Activated CD4-positive, alpha-beta memory T cell treated with anti-CD3 and anti-CD28 coated beads for 36 hours (primary cell): ENCODE data around the gene HSPA1L. TPM values are rescaled to one million over a fixed set of nuclear protein-coding genes. Genes with fewer than 3 reads are reported as not detected.
A peak's percentile ranks its signal among the peaks of the same experiment; 100 is the strongest.
"Not testable (repeated sequence)": the region's sequence is repeated elsewhere in the genome, so short reads cannot be mapped to it uniquely, and the experiment has no call there.

Source experiments
- CTCF ChIA-PET: fragments of 350-600 bp; sonication (Branson Sonifier 250); formaldehyde crosslinking; loops from one replicate; lab custom pipeline; 2021; ENCODE audit warnings: antibody characterized with exemption, inconsistent platforms; lab: Charles Lee
- POLR2A ChIA-PET: fragments of 350-600 bp; sonication (Branson Sonifier 250); formaldehyde crosslinking; loops from one replicate; lab custom pipeline; 2021; ENCODE audit warnings: antibody characterized with exemption; lab: Charles Lee
- DNase-seq: peaks from one replicate; pipeline ENCODE4 v3.0.0-alpha.2; 2020
- H3K27ac Mint-ChIP-seq: one replicate; pipeline ENCODE4 v1.8.0; 2021; ENCODE audit warnings: mixed read lengths
- H3K27me3 Mint-ChIP-seq: one replicate; pipeline ENCODE4 v1.8.0; 2021; ENCODE audit warnings: mixed read lengths
- H3K36me3 Mint-ChIP-seq: one replicate; pipeline ENCODE4 v1.8.0; 2021; ENCODE audit warnings: mixed read lengths
- H3K4me1 Mint-ChIP-seq: one replicate; pipeline ENCODE4 v1.8.0; 2021; ENCODE audit warnings: low read depth, mixed read lengths
- H3K4me3 Mint-ChIP-seq: one replicate; pipeline ENCODE4 v1.8.0; 2021; ENCODE audit warnings: mild to moderate bottlenecking, mixed read lengths
- H3K9me3 Mint-ChIP-seq: one replicate; pipeline ENCODE4 v1.8.0; 2021; ENCODE audit warnings: mixed read lengths
- intact Hi-C: fragments of 100-400 bp; cut with micrococcal nuclease; formaldehyde crosslinking; loops from one replicate; pipeline ENCODE4 v1.15.1; 2023
- total RNA-seq, 2 experiments: library from RNA; stranded (reverse); gene quantifications; one replicate each; pipeline ENCODE4 v1.2.3, GENCODE V29; 2021

Gene HSPA1L
- total RNA-seq, 2 experiments from 2014 or later, result 2.0 TPM

DNA sequence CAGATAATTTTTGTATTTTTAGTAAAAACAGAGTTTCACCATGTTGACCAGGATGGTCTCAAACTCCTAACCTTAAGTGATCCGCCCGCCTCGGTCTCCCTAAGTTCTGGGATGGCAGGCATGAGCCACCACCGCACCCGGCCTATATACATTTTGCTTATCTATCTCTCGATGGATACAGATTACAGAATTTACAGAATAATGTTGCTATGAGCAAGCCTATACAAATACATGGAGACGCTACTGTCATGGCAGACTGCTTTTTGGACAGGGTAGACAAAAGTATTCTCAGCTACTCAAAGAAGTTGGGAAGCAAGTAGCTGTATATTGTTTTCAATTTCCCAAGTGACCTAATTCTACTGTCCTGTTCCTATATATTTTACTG, 1.6 kb downstream of the HSPA1L start:
- CTCF ChIA-PET, result interaction anchor here (0.9 to 2.6 kb wide), 6 partner anchors 11 to 75 kb away, joined by 3 to 14 read pairs (median 7); partner anchors contain the start of genes HSPA1B, MSH5 and VARS1

DNA sequence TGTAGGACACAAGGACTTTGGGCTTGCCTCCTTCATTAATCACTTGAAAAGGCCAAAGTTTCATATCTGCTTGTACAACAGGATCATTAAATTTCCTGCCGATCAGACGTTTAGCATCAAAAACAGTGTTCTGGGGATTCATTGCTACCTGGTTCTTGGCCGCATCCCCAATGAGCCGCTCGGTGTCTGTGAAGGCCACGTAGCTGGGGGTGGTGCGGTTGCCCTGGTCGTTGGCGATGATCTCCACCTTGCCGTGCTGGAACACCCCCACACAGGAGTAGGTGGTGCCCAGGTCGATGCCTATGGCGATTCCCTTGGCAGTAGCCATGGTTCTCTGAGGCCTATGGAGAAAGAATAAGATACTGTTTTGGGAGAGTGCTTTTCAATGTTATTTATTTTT, 3.4 kb downstream of the HSPA1L start:
- CTCF ChIA-PET, result interaction anchor here (0.6 kb wide), 1 partner anchor 16 kb away, joined by 3 read pairs; the partner anchor contains the start of gene VARS1
- Mint-ChIP-seq H3K9me3 (no peaks in the 10 kb centered on the region), H3K27ac (peak overlapping the region; percentile 95), H3K4me1 (peaks cover 39% of the 10 kb centered on the region), H3K4me3 (peak overlapping the region; percentile 63), H3K36me3 (peaks cover 3% of the 10 kb centered on the region), H3K27me3 (no peaks in the 10 kb centered on the region)
- intact Hi-C loops, result loop anchor here (2.0 kb wide), 3 partner anchors 15 to 73 kb away; partner anchors contain the start of gene HSPA1B
- DNase-seq, result no peak
- POLR2A ChIA-PET, result interaction anchor here (0.6 to 3.9 kb wide), 6 partner anchors 15 to 243 kb away, joined by 3 to 26 read pairs (median 9); partner anchors contain the start of genes CLIC1, HSPA1B and VARS1

More for the DNA sequence above, 1.6 kb downstream of the HSPA1L start:
- H3K4me3 Mint-ChIP-seq, result peak overlapping the region; percentile 63
- H3K9me3 Mint-ChIP-seq, result no peaks in the 10 kb centered on the region
- H3K27ac Mint-ChIP-seq, result peak overlapping the region; percentile 95
- no peaks in the 10 kb centered on the region for H3K27me3 Mint-ChIP-seq
- POLR2A ChIA-PET, result interaction anchor here (0.8 to 3.9 kb wide), 8 partner anchors 8 to 237 kb away, joined by 3 to 26 read pairs (median 8); partner anchors contain the start of genes CLIC1, HSPA1B and VARS1
- peaks cover 7% of the 10 kb centered on the region for H3K36me3 Mint-ChIP-seq
- intact Hi-C loops, result loop anchor here (2.0 kb wide), 3 partner anchors 13 to 75 kb away; partner anchors contain the start of gene HSPA1B
- DNase-seq, result no peak
- peaks cover 46% of the 10 kb centered on the region for H3K4me1 Mint-ChIP-seq

DNA sequence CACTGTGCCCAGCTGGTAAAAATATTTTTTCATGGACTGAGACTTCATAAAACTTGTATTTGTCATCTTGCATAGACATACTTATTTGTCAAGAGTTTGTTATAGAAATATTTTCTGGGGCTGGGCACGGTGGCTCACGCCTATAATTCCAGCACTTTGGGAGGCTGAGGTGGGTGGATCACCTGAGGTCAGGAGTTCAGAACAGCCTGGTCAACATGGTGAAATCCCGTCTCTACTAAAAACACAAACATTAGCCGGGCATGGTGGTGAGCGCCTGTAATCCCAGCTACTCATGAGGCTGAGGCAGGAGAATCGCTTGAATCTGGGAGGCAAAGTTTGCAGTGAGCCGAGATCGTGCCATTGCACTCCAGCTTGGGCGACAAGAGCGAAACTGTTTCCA, 6.5 kb downstream of the HSPA1L start:
- CTCF ChIA-PET, result interaction anchor here (2.1 kb wide), 1 partner anchor 19 kb away, joined by 7 read pairs; the partner anchor contains the start of gene HSPA1B
- H3K9me3 Mint-ChIP-seq, POLR2A ChIA-PET, DNase-seq, H3K27me3 Mint-ChIP-seq, H3K4me3 Mint-ChIP-seq, intact Hi-C loops, H3K27ac Mint-ChIP-seq, H3K36me3 Mint-ChIP-seq: not testable (repeated sequence)
- peaks cover 41% of the 10 kb centered on the region for H3K4me1 Mint-ChIP-seq

DNA sequence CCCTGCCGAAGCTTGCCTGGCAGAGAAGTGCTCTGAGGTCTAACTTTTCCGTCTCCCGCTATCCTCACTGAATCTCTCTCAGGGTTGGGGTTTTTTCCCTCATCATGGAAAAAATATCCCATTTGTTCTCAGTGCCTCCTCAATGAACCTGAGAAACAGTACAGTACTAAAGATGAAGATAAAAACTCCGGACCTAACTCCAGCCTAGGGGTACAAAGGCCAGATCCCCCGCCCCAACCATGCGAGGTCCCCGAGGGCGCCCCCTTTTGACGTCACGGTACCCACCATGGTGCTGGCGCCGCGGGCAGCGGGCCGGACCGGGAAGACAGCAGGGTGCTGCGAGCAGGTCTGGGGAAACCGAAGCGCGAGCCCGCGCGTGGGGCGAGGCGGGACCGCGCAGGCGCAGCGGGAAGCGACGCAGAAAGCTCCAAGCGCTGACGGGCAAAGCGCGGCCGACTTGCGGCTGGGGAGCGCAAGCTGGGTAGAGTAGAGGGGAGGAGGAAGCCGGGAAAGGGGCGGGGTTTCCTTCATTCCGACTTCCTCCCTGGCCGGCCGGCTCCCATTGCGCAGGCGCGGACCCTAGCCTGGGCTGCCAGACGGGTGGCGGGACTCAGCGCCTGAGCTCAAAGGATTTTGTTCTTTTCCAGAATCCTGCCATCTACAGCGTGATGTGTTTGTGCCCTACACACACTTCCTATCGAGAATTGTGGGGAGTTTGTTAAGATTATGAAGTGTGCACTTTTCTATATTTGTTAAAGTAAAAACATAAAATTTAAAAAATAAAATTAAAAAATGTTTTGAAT, 8.4 kb downstream of the HSPA1L start, which contains the start of gene LSM2:
TSS of gene LSM2 (minus strand) at position 497 of the 803 bp plus-strand sequence. CDS start at position 288, 209 bp downstream.
- Mint-ChIP-seq H3K4me1 (peaks cover 30% of the 10 kb centered on the region), H3K36me3 (peaks cover 12% of the 10 kb centered on the region), H3K27ac (peak within 1 kb of the TSS; percentile 87), H3K27me3 (no peaks in the 10 kb centered on the region), H3K9me3 (no peaks in the 10 kb centered on the region), H3K4me3 (peak within 1 kb of the TSS; percentile 86)
- ChIA-PET POLR2A (interaction anchor here (0.9 to 2.4 kb wide), 13 partner anchors 9 to 232 kb away, joined by 3 to 20 read pairs (median 5); partner anchors contain the start of genes ABHD16A, HSPA1A, HSPA1B and HSPA1L), CTCF (interaction anchor here (0.6 to 2.5 kb wide), 22 partner anchors 8 to 256 kb away, joined by 3 to 30 read pairs (median 4); partner anchors contain the start of genes ABHD16A, HSPA1A, HSPA1B and HSPA1L)
- peak; percentile 98 for DNase-seq
- intact Hi-C loops, result loop anchor here (1.0 to 2.0 kb wide), 2 partner anchors 10 to 16 kb away; no protein-coding TSS in a partner anchor

DNA sequence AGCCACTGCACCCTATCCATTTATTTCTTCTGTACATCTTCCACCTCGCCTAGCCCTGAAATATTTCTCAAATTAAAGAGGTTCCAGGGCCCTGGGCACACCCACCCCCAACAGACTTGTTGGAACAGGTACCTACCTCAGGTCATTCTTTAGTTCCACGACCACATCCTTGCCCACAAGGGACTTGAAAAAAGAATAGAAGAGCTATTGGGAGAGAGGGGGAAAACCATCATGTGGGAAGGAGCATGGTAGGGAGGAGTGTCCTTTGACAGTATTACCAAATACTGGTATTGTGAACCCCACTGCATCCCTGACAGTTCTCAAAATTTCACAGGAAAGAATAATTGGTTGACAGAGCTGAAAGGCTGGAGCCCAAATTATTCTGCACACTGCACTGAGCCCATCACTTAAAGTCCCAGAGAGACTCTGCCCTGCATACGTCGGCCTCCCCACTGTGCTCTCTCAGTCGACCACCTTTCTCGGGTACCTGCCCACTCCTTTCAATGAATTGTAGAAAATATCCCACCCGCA, 9.1 kb downstream of the HSPA1L start:
- H3K4me1 Mint-ChIP-seq, result peaks cover 26% of the 10 kb centered on the region
- intact Hi-C loops, result loop anchor here (1.0 to 2.0 kb wide), 2 partner anchors 10 to 17 kb away; no protein-coding TSS in a partner anchor

DNA sequence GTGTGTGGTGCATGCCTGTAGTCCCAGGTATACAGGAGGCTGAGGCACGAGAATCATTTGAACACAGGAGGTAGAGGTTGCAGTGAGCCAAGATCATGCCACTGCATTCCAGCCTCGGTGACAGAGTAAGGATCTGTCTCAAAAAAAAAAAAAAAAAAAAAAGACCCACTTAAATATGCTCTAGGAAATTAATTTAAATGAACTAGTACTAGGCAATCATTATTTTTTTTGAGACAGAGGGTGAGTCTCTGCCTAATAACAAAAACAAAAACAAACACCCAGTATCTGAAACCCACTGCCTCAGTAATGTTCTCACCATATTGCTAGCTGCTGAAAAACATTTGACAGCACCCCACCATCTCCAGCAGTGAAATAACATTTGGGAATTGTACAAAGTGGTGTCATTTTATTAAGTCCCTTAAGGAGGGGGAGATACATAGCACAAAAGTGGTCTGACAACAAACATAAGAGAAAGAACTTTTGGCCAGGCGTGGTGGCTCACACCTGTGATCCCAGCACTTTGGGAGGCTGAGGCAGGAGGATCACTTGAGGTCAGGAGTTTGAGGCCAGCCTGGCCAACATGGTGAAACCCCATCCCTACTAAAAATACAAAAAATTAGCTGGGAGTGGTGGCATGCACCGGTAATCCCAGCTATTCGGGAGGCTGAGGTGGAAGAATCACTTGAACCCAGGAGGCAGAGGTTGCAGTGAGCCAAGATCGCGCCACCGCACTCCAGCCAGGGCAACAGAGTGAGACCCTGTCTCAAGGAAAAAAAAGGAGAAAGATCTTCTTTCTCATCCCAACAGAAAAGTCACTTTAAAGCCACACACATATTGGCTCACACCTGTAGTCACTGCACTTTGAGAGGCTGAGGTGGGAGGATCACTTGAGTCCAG, 13.8 kb downstream of the HSPA1L start:
- CTCF ChIA-PET, result interaction anchor here (0.6 to 0.7 kb wide), 2 partner anchors 89 to 316 kb away, joined by 3 to 4 read pairs; no protein-coding TSS in a partner anchor
- H3K4me3 Mint-ChIP-seq, DNase-seq, H3K9me3 Mint-ChIP-seq, POLR2A ChIA-PET, H3K27me3 Mint-ChIP-seq, intact Hi-C loops: not testable (repeated sequence)
- peaks cover 12% of the 10 kb centered on the region for H3K36me3 Mint-ChIP-seq
- H3K4me1 Mint-ChIP-seq, result peaks cover 36% of the 10 kb centered on the region
- peak overlapping the region; percentile 38 for H3K27ac Mint-ChIP-seq

More for the DNA sequence above, 9.1 kb downstream of the HSPA1L start:
- no peak for DNase-seq
- no peaks in the 10 kb centered on the region for H3K9me3 Mint-ChIP-seq
- no peaks in the 10 kb centered on the region for H3K27me3 Mint-ChIP-seq
- CTCF ChIA-PET, result interaction anchor here (0.6 to 2.5 kb wide), 12 partner anchors 8 to 224 kb away, joined by 3 to 30 read pairs (median 5); partner anchors contain the start of genes HSPA1A, HSPA1L and VARS1
- peak overlapping the region; percentile 87 for H3K27ac Mint-ChIP-seq
- POLR2A ChIA-PET, result interaction anchor here (0.9 to 2.4 kb wide), 10 partner anchors 9 to 231 kb away, joined by 3 to 20 read pairs (median 4); partner anchors contain the start of genes ABHD16A, HSPA1A, HSPA1B and HSPA1L
- H3K4me3 Mint-ChIP-seq, result peak overlapping the region; percentile 86
- peaks cover 14% of the 10 kb centered on the region for H3K36me3 Mint-ChIP-seq

DNA sequence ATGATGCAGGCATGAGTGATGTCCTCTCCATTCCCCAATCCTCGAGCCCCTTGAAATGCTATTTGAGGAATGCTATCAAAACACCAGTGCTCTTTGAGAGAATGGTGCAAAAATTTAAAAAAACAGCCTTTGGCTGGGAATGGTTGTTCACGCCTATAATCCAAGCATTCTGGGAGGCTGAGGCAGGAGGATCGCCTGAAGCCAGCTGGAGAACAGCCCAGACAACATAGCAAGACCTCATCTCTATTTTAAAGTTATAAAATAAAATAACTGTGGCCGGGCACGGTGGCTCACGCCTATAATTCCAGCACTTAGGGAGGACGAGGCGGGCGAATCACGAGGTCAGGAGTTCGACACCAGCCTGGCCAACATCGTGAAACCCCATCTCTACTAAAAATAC, 15.3 kb downstream of the HSPA1L start:
- peaks cover 31% of the 10 kb centered on the region for H3K4me1 Mint-ChIP-seq
- H3K36me3 Mint-ChIP-seq, result peaks cover 17% of the 10 kb centered on the region
- no peaks in the 10 kb centered on the region for H3K9me3 Mint-ChIP-seq
- CTCF ChIA-PET, result interaction anchor here (1.2 to 1.8 kb wide), 3 partner anchors 9 to 29 kb away, joined by 3 to 8 read pairs (median 3); no protein-coding TSS in a partner anchor
- no peaks in the 10 kb centered on the region for H3K27me3 Mint-ChIP-seq
- intact Hi-C loops, result no loop called here
- POLR2A ChIA-PET, result interaction anchor here (0.8 kb wide), 1 partner anchor 37 kb away, joined by 3 read pairs; no protein-coding TSS in a partner anchor
- no peak overlapping the region for H3K4me3 Mint-ChIP-seq
- no peak for DNase-seq
- H3K27ac Mint-ChIP-seq, result no peak overlapping the region

DNA sequence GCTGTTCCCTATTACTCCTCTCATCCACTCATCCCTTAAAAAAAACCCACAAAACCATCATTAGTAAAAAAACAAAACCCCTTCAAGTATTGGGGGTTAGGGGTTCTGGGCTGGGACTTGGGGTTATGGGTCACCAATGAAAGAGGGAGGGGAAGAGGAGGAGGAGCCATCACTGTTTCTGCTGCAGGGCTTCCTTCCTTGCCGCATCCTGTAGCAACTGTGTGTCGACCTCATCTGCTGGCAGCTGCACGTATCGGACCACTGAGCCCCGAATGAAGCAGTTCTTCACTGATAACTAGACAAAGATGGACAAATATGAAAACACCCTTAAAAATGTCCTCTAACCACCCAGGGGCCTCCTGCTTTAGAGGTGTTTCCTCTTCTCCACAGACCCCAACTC, 17.5 kb downstream of the HSPA1L start:
- POLR2A ChIA-PET, result interaction anchor here (0.9 kb wide), 1 partner anchor 38 kb away, joined by 3 read pairs; no protein-coding TSS in a partner anchor
- CTCF ChIA-PET, result interaction anchor here (0.7 to 0.9 kb wide), 3 partner anchors 8 to 40 kb away, joined by 3 to 4 read pairs (median 3); partner anchors contain the start of gene LSM2
- peak overlapping the region; percentile 80 for H3K27ac Mint-ChIP-seq
- no peak overlapping the region for H3K4me3 Mint-ChIP-seq
- DNase-seq, result peak; percentile 50
- intact Hi-C loops, result loop anchor here (2.0 kb wide), 1 partner anchor 15 kb away; no protein-coding TSS in a partner anchor
- peaks cover 35% of the 10 kb centered on the region for H3K4me1 Mint-ChIP-seq
- H3K27me3 Mint-ChIP-seq, result no peaks in the 10 kb centered on the region
- peaks cover 13% of the 10 kb centered on the region for H3K36me3 Mint-ChIP-seq
- no peaks in the 10 kb centered on the region for H3K9me3 Mint-ChIP-seq

DNA sequence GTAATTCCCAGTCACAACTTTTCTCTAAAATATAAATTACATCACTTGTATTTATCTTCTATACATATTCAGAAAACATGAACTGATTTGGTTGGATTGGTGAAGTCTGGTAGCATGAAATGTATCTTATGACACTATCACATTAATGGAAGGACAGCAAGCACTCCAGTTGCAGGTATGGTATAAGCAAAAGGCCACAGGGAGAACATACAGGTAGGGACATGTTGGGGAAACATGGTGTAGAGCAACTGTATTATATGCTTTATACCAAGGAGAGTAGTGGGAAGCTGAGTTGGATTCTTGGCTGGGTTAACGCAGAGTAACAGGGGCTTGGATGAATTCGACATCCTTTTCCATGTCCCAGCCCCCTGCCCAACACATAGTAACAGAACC, 18.1 kb downstream of the HSPA1L start:
- H3K4me1 Mint-ChIP-seq, result peaks cover 35% of the 10 kb centered on the region
- H3K9me3 Mint-ChIP-seq, result no peaks in the 10 kb centered on the region
- H3K4me3 Mint-ChIP-seq, result no peak overlapping the region
- H3K27ac Mint-ChIP-seq, result peak overlapping the region; percentile 80
- ChIA-PET CTCF (interaction anchor here (0.9 to 2.8 kb wide), 5 partner anchors 10 to 61 kb away, joined by 3 to 15 read pairs (median 6); partner anchors contain the start of genes CLIC1, LSM2 and MSH5), POLR2A (interaction anchor here (0.9 to 1.4 kb wide), 2 partner anchors 38 to 134 kb away, joined by 3 to 5 read pairs; no protein-coding TSS in a partner anchor)
- DNase-seq, result no peak
- intact Hi-C loops, result loop anchor here (1.0 to 2.0 kb wide), 2 partner anchors 9 to 16 kb away; partner anchors contain the start of gene LSM2
- H3K27me3 Mint-ChIP-seq, result no peaks in the 10 kb centered on the region
- H3K36me3 Mint-ChIP-seq, result peaks cover 18% of the 10 kb centered on the region
